ENCODE data around the gene LLCFC1. TPM values are rescaled to one million over a fixed set of nuclear protein-coding genes. Genes with fewer than 3 reads are reported as not detected.

The LLCFC1 gene
- total RNA-seq, 4 donors from 2014 or later = not detected

GRCh38 chr7:142930126-142930730, 9.1 kb upstream of the LLCFC1 start:
- DNase-seq (ENCODE audit: extremely low spot score) = no peak
- Histone ChIP-seq H3K4me3 (no peak overlapping the region), H3K36me3 (no peaks in the 10 kb centered on the region), H3K9me3 (no peaks in the 10 kb centered on the region), H3K4me1 (no peaks in the 10 kb centered on the region), H3K27ac (replicated peaks in 1 of 4) (no peak overlapping the region), H3K27me3 (no peaks in the 10 kb centered on the region)
- 92% methylated on average over 11 of the region's 11 CpGs for WGBS
- TF ChIP-seq POLR2A (IDR thresholded peaks at IDR 0.05; ENCODE audit: low read depth) (no peak), CTCF (IDR thresholded peaks at IDR 0.05) (no peak), POLR2AphosphoS5 (IDR thresholded peaks at IDR 0.05) (no peak), EP300 (IDR thresholded peaks at IDR 0.05) (no peak)
- intact Hi-C loops (cut with DNase I) = no loop called here

- DNase-seq (ENCODE audit: extremely low spot score) = no peak
- H3K4me3 ChIP-seq = no peak overlapping the region
- 56% methylated on average over 5 of the region's 5 CpGs for WGBS
- no peaks in the 10 kb centered on the region for H3K27me3 ChIP-seq
- TF ChIP-seq EP300 (IDR thresholded peaks at IDR 0.05) (no peak), POLR2AphosphoS5 (IDR thresholded peaks at IDR 0.05) (no peak), POLR2A (IDR thresholded peaks at IDR 0.05; ENCODE audit: low read depth) (no peak), CTCF (IDR thresholded peaks at IDR 0.05) (no peak)
- H3K9me3 ChIP-seq = no peaks in the 10 kb centered on the region
- no peaks in the 10 kb centered on the region for H3K36me3 ChIP-seq
- no peak overlapping the region for H3K27ac ChIP-seq (replicated peaks in 1 of 4)
- intact Hi-C loops (cut with DNase I) = no loop called here
- no peaks in the 10 kb centered on the region for H3K4me1 ChIP-seq
Measured at GRCh38 chr7:142932386-142933091, 6.7 kb upstream of the LLCFC1 start.

GRCh38 chr7:142933092-142933475, 6.2 kb upstream of the LLCFC1 start:
- DNase-seq (ENCODE audit: extremely low spot score) = no peak
- intact Hi-C loops (cut with DNase I) = no loop called here
- WGBS = 87% methylated on average over 7 of the region's 7 CpGs

GRCh38 chr7:142933624-142934023, 5.7 kb upstream of the LLCFC1 start, which contains the start of gene TRPV5:
TSS of gene TRPV5 (minus strand) at chr7:142933746. CDS start at chr7:142933459, 287 bp downstream.
- no peaks in the 10 kb centered on the region for H3K36me3 ChIP-seq
- H3K9me3 ChIP-seq = no peaks in the 10 kb centered on the region
- TF ChIP-seq CTCF (IDR thresholded peaks at IDR 0.05) (no peak), POLR2A (IDR thresholded peaks at IDR 0.05; ENCODE audit: low read depth) (no peak), POLR2AphosphoS5 (IDR thresholded peaks at IDR 0.05) (no peak), EP300 (IDR thresholded peaks at IDR 0.05) (no peak)
- intact Hi-C loops (cut with DNase I) = no loop called here
- no peaks in the 10 kb centered on the region for H3K27me3 ChIP-seq
- DNase-seq (ENCODE audit: extremely low spot score) = no peak
- H3K27ac ChIP-seq (replicated peaks in 1 of 4) = no peak within 1 kb of the TSS
- H3K4me3 ChIP-seq = no peak within 1 kb of the TSS
- no peaks in the 10 kb centered on the region for H3K4me1 ChIP-seq
- WGBS = 74% methylated on average over 4 of the region's 4 CpGs

More at GRCh38 chr7:142933092-142933475, 6.2 kb upstream of the LLCFC1 start:
- Histone ChIP-seq H3K4me3 (no peak overlapping the region), H3K9me3 (no peaks in the 10 kb centered on the region), H3K27ac (replicated peaks in 1 of 4) (no peak overlapping the region), H3K4me1 (no peaks in the 10 kb centered on the region), H3K36me3 (no peaks in the 10 kb centered on the region), H3K27me3 (no peaks in the 10 kb centered on the region)
- TF ChIP-seq CTCF (IDR thresholded peaks at IDR 0.05) (no peak), POLR2AphosphoS5 (IDR thresholded peaks at IDR 0.05) (no peak), POLR2A (IDR thresholded peaks at IDR 0.05; ENCODE audit: low read depth) (no peak), EP300 (IDR thresholded peaks at IDR 0.05) (no peak)

Measured in esophagus muscularis mucosa (tissue), 4 donors.